Measurements from ENCODE around the gene VEZF1.

DNA sequence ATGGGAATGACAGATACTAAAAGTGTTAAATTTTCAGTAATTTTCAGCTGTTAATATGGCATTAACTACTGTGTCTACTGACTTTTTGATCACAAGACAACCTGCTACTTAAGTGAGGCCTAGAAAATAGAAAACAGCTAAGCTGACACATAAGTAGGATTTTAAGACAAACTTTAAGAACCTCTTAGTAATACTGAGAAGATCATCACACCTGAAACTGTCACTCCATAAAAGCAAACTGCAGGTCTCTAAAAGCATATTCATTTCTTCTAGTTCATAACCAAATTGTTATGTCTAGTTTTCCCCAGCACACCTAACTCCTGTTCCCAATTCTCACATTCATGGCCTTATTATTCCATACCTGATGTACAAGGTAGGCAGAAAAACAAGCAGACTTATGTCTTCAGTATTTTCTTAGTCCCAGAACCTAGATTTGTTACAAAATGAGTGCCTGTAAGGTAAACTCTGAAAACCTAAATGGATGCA lies 11.0 kb upstream of the VEZF1 start:
- TF ChIP-seq POLR2A (IDR thresholded peaks at IDR 0.05), result no peak
- TF ChIP-seq, protein P1, sequence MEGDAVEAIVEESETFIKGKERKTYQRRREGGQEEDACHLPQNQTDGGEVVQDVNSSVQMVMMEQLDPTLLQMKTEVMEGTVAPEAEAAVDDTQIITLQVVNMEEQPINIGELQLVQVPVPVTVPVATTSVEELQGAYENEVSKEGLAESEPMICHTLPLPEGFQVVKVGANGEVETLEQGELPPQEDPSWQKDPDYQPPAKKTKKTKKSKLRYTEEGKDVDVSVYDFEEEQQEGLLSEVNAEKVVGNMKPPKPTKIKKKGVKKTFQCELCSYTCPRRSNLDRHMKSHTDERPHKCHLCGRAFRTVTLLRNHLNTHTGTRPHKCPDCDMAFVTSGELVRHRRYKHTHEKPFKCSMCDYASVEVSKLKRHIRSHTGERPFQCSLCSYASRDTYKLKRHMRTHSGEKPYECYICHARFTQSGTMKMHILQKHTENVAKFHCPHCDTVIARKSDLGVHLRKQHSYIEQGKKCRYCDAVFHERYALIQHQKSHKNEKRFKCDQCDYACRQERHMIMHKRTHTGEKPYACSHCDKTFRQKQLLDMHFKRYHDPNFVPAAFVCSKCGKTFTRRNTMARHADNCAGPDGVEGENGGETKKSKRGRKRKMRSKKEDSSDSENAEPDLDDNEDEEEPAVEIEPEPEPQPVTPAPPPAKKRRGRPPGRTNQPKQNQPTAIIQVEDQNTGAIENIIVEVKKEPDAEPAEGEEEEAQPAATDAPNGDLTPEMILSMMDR (IDR thresholded peaks at IDR 0.05), result no peak
